NCI-H2029 (cell line): Measurements from ENCODE around the gene EVC2.

Experiments
- DNase-seq: peaks from one replicate; lab custom pipeline; 2025; lab: John Stamatoyannopoulos, UW

The EVC2 gene

DNA sequence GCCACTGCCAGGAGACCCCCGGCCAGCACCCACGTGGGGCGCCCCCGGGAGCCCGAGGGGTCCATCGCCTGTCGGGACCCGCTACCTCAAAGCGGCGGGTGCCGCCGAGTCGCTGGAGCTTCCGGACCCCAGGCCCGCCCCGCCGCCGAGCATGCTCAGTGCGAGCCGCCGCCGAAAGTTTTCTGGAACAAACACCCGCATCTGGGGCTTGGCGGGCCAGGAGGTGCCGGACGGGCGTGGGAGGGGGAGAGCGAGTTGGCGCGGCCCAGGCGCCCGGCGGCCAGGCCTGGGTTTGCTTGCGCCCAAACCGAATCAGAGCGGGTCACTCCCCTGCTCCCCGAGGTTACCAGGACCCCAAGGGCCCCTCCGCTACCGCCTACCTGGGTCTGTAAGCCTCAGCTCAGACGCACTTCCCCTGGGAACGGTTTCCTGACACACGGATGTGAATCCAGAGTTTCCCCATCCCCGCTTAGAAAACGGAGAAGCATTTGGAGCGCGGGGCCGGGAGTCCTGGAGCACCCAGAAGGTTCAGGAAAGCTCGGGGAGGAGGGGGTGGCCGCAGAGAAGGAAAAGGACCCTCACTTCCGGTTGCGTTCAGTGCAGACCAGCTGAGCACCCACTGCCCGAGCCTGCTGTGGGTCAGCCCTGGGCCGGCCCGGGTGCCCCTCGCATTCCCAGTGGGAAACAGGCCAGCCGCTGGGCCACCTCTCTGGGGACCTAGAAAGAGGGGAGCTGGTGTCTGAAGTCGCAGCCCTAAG lies at the start of gene EVC2:
EVC2 (minus strand) TSS at position 111 of the 758 bp plus-strand sequence; CDS start at position 65, 46 bp downstream.
- no peak for DNase-seq

DNA sequence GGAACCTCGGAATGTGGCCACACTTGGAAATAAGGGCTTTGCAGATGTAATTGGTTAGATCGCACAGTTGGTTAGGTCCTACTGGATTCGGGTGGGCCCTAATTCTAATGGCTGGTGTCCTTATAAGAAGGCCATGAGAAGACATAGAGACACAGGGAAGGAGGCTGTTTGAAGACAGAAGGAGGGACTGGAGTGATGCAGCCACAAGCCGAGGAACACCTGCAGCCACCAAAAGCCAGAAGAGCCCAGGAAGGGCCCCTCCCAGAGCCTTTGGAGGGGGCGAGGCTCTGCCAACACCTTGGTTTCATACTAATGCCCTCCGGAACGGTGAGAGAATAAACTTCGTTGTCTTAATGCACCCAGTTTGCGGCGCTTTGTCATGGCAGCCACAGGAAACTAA lies 49.6 kb upstream of the EVC2 start:
- no peak for DNase-seq

GRCh38 chr4:5757536-5757935 lies 49.2 kb upstream of the EVC2 start:
- DNase-seq, result no peak

DNA sequence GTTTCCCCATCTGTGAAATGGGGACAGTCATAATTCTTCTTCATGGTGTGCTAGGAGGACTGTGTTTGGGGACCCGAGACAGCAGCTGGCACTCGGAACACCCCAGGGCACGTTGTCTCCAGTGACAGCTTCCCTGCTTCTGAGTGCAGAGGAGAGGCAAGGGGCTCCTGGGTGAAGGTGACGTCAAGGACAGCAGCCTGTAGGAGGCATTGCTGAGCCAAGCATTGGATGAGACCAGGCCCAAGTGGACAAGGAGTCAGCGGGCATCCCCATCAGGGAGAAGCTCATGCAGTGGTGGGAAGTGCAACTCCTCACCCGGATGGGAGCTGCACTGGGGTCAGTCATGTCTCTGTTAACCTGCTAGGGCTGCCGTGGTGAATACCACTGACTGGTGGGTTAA lies 48.7 kb upstream of the EVC2 start:
- DNase-seq, result no peak

- no peak for DNase-seq
These were observed 47.9 kb upstream of the EVC2 start for GRCh38 chr4:5756271-5756670.

GRCh38 chr4:5755679-5756078 lies 47.3 kb upstream of the EVC2 start:
- DNase-seq, result no peak

DNA sequence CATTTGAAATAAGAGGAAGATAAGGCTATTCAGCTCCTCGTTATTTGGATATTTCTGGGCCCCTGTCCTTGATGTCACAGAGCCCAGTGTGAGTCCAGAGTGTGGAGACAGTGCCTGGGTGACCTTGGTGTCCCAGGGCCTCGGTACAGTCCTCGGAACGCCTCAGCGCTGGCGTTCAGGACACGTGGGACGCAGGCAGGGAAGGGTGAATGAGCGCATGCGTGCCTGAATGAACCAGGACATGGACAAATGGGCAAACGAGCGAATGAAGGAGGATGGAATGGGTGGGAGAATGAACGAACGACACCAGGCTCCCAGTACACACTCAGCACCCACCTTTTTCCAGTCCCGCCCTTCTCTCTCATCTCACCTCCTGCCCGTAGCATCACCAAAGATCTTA lies 46.8 kb upstream of the EVC2 start:
- DNase-seq, result no peak

- no peak for DNase-seq
These were observed 46.1 kb upstream of the EVC2 start for GRCh38 chr4:5754529-5754881.

DNA sequence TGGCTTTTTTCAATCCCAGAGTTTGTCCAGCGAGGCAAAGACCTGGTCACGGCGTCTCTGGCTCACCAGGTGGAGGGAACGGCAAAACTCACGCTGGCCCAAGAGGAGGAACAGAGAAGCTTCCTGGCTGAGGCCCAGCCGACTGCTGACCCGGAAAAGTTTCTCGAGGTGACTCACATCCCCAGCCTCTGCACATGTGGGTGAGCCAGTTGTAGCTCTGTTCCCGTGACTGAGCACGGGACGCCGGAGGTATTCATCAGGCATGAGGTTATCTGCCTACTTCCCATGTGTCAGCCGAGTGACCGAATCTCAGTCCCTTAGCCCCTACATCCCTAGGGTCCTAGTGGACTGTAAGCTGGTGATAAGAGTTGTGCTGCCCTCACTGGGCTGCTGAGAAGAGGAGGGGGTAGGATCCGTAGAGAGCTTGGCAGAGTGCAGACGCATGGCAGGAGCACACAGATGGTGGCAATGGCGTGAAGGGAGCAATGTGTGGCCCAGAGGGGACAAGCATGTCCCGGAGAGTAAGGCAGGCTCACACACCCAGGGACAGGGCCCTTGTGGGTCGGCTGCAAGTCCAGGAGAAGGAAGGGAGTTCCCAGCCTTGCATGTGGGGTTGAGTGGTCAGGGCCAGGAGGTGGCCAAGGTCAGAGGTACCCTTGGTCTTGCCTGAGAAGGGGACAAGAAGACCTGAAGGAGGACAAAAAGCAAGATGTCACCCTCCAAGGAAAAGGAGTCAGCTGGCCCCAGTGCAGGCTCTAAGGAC lies 45.6 kb upstream of the EVC2 start:
- no peak for DNase-seq

DNA sequence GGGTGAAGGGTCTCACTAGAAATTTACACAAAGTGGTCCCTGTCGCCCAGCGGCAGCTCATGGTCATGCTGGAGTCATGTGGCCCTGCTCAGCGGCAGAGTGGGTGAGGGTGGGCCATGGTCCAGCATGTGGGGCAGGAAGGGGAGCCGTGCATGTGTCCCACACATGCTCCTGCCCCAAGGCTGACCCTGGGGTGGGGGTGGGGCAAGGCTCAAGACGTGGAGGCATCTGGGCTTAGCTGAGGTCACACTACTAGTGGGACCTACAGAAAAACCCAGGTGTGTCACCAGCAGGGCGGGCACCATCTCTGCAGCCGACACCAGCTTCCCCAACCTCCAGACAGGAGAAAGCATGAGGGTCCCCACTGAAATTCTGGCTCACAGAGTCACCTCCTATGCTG lies 45.0 kb upstream of the EVC2 start:
- no peak for DNase-seq

- no peak for DNase-seq
These were observed 44.2 kb upstream of the EVC2 start for GRCh38 chr4:5752376-5753184.

DNA sequence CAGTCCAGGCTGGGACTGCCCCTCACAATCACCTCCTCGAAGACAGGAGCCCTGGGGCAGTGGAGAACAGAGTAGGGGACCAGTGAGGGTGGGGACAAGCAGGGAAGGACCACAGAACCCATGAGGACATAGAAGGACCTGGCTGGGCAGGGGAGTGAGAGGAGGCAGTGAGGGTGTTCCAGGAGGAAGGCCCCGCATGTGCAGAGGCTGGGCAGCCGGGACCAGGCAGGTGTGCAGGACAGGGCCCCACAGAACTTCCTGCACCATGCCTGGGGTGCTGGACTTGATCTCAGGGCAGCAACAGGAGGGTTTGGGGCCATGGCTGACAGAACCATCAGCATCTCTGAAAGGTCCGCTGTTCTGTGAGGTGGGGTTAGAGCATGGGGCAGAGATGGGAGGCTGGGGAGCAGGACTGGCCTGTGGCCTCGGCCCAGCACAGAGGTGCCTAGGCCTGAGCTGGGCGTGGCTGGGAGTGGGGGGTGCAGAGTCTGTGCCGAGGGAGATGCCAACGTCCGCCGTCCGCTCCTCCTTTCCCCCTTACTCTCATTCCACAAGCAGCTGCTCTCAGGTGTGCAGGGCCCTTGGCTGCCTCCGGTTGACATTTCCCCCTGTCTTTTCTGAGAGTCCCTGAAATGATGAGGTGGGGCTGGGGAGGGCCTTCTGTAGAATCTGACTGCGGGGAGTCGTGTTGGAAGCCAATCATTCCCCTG lies 43.5 kb upstream of the EVC2 start:
- no peak for DNase-seq

GRCh38 chr4:5750946-5751665 lies 42.7 kb upstream of the EVC2 start:
- DNase-seq, result no peak

DNA sequence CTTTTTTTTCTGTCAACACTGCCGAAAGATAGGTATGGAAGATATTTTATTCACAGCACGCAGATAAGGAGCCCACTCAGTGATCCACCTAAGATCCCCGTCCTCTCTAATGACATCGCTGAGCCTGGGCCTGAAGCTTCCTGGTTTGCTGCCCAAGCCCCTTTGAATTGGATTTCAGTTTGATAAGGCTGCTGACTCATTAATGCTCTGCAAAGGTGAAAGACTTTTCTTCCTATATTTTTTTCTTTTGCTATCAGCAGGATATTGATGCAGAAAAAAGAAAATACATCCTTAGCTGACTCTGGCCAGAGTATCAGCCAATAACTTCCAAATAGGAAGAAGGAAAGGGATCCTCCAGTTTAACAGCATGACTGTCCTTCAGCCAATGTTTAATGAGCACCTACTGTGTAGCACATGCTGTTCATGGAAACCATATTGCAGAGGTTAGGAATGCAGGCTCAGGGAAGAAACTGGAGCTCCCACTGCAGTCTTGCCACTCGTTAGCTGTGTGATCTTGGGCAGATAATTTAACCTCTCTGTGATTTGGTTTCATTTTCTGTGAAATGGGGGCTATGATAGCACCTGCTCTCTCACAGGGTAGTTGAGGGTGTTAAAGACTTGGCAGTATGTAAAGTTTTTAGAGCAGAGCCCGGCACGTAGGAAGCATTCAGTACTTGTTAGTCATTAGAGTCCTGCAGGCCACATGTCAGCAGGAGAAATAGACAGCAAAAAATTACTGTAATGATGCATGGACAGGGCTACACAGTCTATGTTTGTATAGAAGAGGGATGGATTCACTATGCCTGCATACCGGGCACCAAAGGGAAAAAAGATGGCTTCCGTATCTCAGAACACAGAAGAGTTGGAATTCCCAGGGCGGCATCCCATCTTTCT lies 41.9 kb upstream of the EVC2 start:
- no peak for DNase-seq

GRCh38 chr4:5749568-5749967 lies 41.2 kb upstream of the EVC2 start:
- no peak for DNase-seq

GRCh38 chr4:5747738-5748375 lies 39.5 kb upstream of the EVC2 start:
- no peak for DNase-seq

GRCh38 chr4:5746829-5747737 lies 38.7 kb upstream of the EVC2 start:
- DNase-seq, result no peak

GRCh38 chr4:5746250-5746649 lies 37.9 kb upstream of the EVC2 start:
- DNase-seq, result no peak

GRCh38 chr4:5742968-5743367 lies 34.6 kb upstream of the EVC2 start:
- DNase-seq, result no peak
